C4-2B (cell line): ENCODE measurements around the gene PIAS1.

Experiments
- CTCF ChIP-seq: fragments of 450-650 bp; conservative IDR thresholded peaks from 2 replicates; pipeline ENCODE4 v1.5.1; 2017; ENCODE audit warnings: mild to moderate bottlenecking
- ZFX ChIP-seq: fragments of 450-650 bp; IDR thresholded peaks from 2 replicates; pipeline ENCODE4 v1.6.1; 2017

- TF ChIP-seq CTCF = no peak
- no peak for TF ChIP-seq ZFX
Observed at GRCh38 chr15:68205558-68205944, 151.4 kb downstream of the PIAS1 start.
